Myocyte (in vitro differentiated cells): ENCODE measurements around the gene CLK3. TPM values are rescaled to one million over a fixed set of nuclear protein-coding genes. Genes with fewer than 3 reads are reported as not detected.

Source experiments
- total RNA-seq: library from RNA; depleted of rRNA; stranded (reverse); fragments of >200 nt; gene quantifications from 2 replicates; pipeline ENCODE4 v1.2.3, GENCODE V29; 2014

CLK3 gene
- total RNA-seq, 1 donor from 2014 or later: 74.0 TPM

Other genes with a start within 250 kb of the CLK3 start
- gene CYP11A1, start 248.2 kb upstream of the CLK3 start, total RNA-seq: not detected in 2 replicates
- 9.5 and 11.4 TPM in 2 replicates for gene SEMA7A, start 181.9 kb upstream of the CLK3 start, total RNA-seq
- gene UBL7, start 154.7 kb upstream of the CLK3 start, total RNA-seq: 44.4 and 63.2 TPM in 2 replicates
- 0.36 and 0.88 TPM in 2 replicates for gene ARID3B, start 74.6 kb upstream of the CLK3 start, total RNA-seq
- gene EDC3, start 80.2 kb downstream of the CLK3 start, total RNA-seq: 8.5 and 9.5 TPM in 2 replicates
- not detected in 2 replicates for gene CYP1A1, start 109.7 kb downstream of the CLK3 start, total RNA-seq
- not detected in 2 replicates for gene CYP1A2, start 133.0 kb downstream of the CLK3 start, total RNA-seq
- 20.1 and 21.0 TPM in 2 replicates for gene CSK, start 166.2 kb downstream of the CLK3 start, total RNA-seq
- not detected in 2 replicates for gene LMAN1L, start 197.0 kb downstream of the CLK3 start, total RNA-seq
- not detected in 2 replicates for gene CPLX3, start 210.8 kb downstream of the CLK3 start, total RNA-seq
- 75.0 and 80.5 TPM in 2 replicates for gene ULK3, start 227.3 kb downstream of the CLK3 start, total RNA-seq